Measurements from ENCODE around the gene SLFN12L.
"Not testable (repeated sequence)": the region's sequence is repeated elsewhere in the genome, so short reads cannot be mapped to it uniquely, and the experiment has no call there.

Gene SLFN12L
- 94.2 to 173 reads per million in 2 donors for total RNA-seq

DNA sequence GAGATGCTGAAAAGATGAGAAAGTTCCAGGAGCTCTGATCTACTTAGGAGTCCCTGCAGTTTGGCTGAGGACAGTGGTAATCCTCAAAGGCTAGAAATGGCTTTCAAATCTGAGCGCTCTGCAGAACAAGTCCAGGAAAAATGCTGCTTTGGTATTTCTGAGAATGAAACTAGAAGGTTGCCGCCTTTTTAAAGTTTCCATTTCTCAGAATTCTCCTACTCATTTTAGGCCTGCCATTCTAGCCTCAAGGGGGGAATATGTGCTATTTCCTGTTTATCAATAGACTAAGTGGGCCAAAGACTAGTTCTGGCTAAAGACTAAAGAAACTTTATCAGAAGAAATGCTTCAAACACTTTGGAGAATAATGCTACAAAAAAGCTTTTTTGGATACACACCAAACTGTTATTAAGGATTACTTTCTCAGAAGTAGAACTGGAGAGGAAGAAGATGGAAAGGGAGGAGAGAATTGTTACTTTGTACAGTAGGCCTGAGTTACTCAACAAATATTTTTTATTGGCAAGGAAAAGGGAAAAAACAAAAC, at the start of gene SLFN12L:
SLFN12L (minus strand) TSS at position 78 of the 541 bp plus-strand sequence. CDS start 15,314 bp downstream, outside the sequence.
- DNase-seq = peak in 2 of 5 experiments; percentile 47 to 94

DNA sequence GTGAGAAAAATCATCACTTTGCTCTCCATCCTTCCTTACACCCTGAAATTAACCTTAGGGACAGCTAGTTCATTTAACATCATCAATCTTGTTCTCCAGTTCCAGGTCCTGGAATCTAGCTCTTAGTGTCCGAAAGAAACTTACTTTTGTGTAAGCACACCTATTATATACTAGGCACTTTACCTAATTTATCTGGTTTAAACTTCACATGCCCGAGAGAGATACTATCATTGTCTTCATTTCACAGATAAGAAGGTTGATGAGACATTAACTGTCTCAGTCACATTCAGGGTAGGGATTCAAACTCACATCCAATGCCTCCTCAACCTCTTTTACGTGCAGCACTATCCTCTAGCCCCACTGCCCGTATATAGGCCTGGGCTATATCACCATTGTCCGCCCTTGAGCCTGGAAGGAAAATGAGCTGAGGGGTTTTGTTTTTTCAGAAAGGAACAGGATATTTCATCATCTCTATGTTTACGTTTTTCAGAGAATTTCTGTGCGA, 49.1 kb upstream of the SLFN12L start:
- DNase-seq = no peak

DNA sequence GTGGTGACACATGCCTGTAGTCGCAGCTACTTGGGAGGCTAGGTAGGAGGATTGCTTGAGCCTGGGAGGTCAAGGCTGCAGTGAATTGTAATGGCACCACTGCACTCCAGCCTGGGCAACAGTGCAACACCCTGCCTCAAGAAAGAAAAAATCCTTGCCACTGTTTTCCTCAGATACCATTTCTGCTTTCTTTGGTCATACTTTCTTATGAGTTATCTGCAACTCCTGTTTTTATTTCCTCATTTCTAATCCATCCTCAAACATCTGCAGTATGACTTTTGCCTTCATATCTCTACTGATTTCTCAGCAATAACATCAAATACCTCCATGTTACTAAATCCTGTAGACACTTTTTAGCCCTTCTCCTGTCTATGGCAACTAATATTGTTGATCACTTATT, 46.6 kb upstream of the SLFN12L start:
- no peak for DNase-seq

DNA sequence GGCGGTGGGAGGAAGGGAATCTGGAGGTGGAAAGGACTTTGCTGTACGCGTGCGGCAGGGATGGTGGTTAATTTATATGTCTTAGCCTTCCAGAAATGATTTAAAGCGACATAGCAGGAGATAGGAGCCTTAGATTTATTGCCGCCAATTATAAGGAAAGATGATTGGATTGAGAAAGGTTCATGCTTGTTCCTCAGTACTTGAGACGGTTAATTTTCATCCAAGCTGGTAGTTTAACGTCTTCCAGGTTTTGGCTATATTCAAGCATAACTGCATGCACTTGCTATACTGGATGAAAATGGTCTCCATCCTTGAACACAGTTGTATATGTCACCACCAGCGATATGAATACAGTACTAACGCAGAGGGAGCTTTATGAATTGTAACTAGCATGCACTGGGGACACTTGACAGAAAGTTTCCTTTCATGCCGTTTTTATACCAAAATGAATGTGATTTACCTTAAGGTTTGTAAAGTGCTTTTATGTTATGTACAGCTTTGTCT, 41.5 kb upstream of the SLFN12L start:
- DNase-seq = peak in 1 of 5 experiments; percentile 57

DNA sequence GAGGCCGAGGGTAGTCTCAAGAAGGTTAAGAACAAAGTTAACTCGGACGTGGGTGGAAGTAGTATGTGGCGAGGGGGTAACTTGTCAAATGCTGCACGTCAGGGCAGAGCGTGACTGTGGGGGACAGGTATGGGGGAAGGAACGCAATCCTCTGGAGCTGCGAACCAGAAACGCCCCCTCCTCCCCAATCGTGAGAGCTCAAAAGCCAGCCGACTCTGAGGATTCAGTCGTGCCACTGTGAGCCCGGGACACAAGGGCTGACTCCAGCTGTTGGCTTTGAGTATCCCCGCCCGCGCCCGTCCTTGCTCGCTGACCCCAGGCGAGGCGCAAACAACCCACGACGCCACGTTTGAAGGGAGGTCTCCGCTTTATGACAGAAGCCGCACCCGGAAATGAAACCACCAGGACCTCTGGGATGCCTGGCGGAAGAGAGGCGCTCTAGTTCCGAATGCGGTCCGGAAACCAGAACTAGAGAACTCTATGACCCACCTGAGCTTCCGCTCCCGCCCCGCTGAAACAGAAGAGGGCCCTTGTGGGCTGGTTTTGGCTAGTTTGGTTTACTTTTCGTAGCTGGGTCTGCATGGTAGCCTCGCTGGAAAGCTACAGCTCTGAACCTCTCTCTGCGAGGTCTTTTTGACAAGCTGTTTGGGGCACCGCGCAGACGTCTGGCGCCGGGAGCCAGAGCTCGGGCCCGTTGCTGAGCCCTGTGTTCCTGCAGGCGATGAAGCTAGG, 40.9 kb upstream of the SLFN12L start, which contains the start of gene PEX12:
PEX12 (minus strand) TSS at position 375 of the 732 bp plus-strand sequence. CDS start 550 bp downstream, outside the sequence.
- DNase-seq = peak; percentile 57 to 96 (median 83)

DNA sequence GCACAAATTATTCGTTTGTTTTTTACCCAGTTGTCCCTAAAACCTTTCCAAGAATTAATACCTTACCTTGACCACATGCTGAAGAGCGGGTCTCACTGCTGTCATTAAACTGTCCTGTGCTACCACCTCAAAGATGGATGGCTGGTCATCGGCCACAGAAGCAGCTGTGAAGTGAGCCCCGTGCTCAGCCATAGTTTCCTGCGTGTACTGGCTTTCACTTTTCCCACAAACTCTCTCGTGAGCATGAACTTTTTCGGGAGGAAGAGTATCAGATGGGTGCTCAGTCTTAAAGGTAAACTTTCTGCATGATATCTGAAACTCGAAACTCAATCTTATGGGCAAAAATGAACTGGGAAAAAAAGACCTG, 40.3 kb upstream of the SLFN12L start:
- no peak for DNase-seq

DNA sequence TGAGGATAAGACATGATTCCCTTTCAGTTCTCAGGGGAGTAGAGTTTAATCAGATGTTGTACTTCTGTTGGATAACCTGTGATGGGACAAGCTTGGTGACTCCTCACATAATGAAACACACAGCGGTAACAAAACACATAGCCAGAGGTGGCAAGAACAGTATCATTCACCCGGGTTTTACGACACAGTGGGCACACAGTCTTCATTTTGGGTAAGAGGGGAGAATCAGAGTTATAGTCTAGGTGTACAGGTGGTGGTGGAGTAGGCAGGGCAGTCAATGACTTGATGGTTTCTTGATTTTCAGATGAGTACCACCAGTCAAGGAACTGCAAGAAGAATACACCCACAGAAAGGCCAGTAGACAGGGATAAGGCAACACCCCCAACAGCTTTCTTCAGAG, 38.3 kb upstream of the SLFN12L start:
- no peak for DNase-seq

DNA sequence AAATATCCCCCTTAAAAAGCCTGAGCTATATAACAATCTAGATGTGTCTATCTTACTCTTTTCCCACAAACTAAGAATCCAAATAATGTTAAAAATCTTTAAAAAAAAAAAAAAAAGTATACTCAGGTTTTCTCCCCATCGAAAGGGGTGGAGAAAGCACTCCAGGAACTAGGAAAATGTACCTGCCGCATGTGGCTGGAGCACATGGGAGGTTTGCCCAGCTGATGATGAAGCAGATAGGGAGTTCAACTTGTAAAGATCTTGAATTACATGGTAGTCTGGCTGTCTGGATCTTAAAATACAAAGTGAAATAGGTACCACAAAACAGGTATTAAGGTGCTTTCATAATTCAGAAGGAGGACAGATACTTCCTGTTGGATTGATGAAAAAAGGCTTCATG, 31.9 kb upstream of the SLFN12L start:
- no peak for DNase-seq

DNA sequence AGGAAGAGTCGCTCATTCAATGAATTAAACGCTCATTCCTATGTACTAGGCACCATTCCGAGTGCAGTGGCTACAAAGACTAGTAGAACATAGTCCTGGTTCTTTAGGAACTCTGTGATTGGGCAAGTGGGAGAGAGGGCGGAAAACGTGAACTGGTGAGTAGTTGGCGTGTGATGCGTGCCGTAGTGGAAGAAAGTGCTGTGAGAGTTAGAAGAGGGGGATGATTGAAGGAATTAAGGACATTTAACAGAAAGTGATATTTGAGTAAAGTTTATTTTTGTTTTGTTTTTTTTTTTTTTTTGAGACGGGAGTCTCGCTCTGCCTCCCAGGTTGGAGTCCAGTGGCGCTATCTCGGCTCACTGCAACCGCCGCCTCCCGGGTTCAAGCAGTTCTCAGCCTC, 31.1 kb upstream of the SLFN12L start:
- peak in 3 of 5 experiments; percentile 11 to 56 (median 32) for DNase-seq

DNA sequence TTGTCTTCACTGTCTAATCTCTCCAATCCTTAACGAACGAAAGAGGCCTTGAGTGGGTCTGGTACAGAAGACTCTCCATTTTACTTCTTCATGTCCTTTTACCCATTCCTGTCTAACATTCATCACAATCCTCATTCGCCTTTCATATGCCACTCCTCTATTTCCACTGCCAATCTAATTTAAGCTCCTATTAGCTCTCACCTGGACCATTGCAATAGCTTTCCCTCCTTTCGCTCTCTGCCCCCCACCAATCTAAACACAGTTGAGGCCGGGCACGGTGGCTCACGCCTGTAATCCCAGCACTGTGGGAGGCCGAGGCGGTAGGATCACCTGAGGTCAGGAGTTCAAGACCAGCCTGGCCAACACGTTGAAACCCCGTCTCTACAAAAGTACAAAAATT, 29.5 kb upstream of the SLFN12L start:
- DNase-seq = no peak

DNA sequence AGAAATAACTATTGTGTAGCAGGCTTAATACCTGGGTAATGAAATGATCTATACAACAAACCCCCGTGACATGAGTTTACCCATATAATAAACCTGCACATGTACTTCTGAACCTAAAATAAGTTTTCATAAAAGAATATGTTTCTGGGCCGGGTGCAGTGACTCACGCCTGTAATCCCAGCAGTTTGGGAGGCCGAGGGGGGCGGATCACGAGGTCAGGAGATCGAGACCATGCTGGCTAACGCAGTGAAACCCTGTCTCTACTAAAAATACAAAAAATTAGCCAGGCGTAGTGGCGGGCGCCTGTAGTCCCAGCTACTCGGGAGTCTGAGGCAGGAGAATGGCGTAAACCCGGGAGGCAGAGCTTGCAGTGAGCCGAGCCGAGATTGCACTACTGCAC, 25.7 kb upstream of the SLFN12L start:
- not testable (repeated sequence) for DNase-seq

DNA sequence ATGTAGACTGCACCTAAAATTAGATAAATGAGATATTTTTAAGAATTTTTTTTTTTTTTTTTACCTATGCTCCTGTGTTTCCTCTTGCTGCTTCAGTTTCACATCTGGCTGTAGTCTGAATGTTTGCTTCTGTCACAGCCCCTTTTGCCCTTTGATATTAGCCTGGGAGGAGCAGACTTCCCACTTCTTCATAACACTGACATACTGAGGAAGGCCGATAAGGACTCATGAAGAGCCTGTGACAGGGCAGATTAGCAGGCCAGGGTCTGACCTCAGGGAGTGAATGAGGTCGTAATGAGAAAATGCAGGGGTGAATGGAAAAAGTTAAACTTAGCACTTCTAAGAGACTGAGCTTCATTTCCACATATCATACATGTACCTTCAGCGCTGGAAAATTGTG, 23.2 kb upstream of the SLFN12L start, which contains the start of gene SLFN14:
SLFN14 (minus strand) TSS at position 117 of the 400 bp plus-strand sequence. CDS start 2,757 bp downstream, outside the sequence.
- DNase-seq = no peak

DNA sequence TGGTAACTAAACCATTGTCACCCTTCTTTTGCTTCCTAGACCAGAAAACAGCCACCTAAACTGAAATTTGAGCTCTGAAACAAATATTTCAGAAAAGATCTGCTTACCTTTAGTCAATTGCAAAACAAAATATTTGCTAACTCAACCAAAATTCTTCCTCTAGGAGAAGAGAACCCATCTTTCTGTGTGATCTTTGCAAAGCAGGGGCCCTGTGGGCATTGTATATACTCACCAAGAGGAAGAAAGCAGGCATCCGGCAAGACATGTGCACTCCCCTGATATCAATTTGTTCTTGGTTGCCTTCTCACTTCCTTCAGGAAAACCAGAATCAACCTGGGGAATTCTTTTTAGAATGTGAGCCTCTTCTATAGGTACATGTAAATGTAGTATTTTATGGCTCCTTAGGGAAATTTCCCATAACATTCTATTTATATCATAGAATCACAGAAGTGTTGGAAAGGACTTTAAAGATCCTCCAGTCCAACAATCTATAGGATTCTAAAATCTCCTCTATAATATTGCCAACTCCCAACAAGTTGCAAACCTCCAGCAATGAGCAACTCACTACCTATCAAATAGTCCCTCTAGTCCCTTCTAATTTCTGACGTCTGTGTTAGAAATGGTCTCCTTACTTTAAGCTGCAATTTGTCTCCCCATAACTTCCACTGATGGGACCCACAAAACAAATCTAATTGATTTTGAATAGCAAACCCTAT, 22.2 kb upstream of the SLFN12L start:
- DNase-seq = no peak

DNA sequence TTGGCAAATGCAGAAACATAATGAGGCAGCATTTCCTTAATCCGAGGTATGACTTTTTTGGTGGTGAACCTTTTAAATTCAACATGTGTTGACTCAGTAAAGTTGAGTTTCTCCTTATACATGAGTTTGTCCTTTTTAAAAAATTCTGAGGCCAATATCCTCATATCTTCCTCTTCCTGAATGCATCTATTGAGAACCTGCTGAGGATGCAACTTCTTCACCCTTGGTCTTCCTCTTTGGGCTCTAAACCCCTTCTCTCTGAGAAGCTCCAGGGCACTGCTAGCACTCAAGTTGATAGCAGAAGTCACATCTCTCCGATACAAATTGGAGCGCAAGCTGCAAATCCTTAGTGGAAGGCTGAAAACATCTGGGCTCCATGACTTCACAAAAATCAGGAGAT, 19.9 kb upstream of the SLFN12L start:
- no peak for DNase-seq

DNA sequence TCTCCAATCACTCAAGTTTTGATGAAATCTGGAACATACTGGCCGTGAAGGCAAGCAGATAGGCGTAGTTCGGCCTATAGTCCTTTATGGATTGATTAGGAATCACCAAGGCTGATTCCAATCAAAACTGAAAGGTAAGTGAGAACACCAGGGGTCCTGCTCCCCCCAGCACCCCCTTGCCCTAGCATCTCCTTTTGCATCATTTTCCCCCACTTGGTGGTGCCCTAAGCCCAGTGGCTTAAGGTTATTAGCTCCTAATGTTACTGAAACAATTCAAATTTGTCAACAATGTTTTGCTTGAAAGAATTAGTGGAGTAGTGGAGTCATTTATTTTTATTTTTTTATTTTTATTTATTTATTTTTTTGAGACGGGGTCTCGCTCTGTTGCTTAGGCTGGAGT, 18.2 kb upstream of the SLFN12L start:
- DNase-seq = no peak

DNA sequence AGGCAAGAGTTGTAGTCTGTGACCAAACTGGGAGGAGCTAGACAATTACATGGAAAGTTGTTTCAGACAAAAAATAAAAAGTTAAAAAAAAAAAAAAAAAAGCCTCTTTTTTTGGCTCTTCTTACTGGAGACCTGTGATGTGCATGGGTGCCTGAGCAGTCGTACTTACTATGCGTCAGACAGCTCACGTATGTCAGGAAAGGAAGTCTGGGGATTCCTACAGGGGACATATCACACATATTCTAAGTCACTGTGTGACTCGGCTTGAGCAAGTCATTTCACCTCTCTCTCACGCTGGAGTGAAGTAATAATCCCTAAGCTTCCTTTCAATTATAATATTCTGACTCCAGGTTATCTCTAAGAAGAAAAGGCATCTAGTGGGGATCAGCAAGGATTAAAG, 17.2 kb upstream of the SLFN12L start:
- DNase-seq = no peak

DNA sequence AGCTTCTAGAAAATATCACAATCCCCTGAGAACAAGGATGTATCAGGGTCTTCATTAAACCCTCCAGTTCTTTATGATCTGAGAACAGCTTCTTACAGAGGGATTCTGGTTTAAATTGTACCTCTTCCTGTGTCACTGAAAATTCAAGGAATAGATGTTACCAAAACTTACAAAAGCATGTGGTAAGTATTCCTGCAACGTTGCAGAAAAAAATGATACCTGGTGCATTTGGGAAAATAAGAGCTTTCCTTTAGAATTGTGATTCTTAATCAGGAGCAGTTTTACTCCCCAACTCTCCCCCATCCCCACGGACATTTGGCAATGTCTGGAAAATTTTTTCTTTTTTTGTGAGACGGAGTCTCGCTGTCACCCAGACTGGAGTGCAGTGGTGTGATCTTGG, 15.8 kb upstream of the SLFN12L start:
- no peak for DNase-seq

DNA sequence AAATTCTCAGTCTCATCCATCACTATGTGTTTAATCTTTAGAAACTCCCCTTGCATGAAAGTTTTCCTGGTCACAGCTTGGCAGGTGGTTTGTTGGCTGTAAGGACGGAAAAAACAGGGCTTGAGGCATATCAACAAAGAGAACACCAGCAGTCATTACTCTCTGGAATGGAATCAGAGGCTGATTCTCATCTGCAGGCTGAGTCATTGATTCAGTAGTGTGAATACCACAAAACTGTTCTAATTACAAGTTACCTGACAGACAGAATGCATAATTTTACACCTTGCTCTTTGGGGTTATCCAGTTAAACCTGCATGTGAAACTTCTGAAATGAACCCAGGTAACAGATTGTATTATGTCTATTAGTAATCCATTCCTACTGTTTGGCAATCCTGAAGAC, 11.5 kb upstream of the SLFN12L start:
- no peak for DNase-seq

DNA sequence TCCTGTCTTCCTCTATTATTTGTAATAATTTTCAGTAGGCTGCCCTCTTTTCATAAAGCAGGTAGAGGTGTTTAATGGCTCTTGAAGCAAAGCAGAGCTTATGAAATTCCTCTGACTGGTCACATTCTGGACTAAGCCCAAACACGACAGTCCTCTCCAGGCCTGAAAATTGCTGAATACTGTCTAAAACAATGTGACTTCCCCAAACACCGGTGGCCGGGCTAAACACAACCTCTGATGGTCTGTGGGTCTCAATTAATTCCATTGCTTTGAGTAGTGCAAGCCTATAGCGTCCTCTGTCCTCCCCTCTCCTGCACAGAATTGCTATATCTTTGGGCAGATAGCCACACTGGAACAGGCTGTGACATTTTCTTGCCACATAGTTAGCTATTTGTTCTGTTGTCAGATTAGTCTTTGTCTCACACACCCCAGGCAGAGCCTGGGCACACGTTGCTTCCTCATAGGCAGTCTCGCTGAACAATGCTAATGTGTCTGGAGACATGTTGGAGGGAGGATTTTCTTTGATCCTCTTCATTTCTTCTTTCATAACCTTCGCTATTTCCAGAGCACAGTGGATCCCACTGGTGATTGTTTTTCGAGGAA, 10.8 kb upstream of the SLFN12L start:
- no peak for DNase-seq

DNA sequence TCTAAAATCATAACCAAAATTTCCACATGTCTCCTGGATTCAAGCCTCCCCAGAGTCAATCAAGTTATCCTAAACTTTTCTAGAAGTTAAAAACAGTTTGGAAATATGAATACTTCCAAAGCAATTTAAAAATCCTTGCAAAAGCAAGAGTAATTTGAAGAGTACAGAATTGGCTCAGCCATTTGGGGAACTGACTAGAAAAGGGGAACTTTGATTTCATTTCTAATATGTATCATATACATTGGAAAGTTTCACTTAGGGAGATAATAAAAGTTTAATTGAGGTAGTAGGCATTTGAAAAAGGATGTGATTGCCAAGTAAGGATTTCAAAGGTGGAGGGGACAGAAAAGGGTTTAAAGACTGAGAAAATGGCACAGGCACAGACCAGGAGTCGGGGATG, 9.0 kb upstream of the SLFN12L start:
- DNase-seq = no peak

DNA sequence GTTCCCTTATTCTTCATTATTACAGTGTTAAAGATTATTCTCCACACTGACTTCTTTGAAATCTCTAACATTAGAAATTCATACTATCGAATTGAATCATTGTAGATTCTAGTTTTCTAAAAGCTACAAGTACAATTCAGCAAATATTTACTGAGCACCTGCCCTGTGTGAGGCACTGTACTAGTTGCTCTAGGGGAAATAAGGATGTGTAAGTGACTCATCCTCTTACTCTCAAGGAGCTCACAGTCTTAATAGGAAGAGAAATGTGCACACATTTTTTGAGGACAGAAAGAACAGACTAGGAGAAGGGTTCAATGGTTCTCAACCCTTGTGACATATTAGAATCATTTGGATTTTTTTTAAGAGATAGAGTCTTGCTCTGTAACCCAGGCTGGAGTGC, 7.7 kb upstream of the SLFN12L start:
- no peak for DNase-seq

DNA sequence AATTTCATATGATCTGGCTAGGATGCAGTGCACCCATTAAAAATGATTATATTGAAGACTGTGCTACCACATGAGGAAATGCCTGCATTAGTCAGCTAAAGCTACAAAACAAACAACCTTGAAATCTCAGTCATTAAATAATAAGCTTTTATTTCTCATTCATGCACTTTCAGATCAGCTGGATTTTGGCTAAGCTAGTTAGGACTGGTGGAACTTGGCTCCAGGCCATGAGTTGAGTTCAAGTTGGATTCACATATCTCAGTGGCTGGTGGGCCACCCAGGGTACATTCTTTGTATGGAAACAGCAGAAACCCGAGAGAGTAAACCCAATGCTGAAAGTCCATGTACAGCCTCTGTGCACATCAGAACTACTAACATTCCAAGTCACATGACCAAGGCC, 6.4 kb upstream of the SLFN12L start:
- DNase-seq = no peak

DNA sequence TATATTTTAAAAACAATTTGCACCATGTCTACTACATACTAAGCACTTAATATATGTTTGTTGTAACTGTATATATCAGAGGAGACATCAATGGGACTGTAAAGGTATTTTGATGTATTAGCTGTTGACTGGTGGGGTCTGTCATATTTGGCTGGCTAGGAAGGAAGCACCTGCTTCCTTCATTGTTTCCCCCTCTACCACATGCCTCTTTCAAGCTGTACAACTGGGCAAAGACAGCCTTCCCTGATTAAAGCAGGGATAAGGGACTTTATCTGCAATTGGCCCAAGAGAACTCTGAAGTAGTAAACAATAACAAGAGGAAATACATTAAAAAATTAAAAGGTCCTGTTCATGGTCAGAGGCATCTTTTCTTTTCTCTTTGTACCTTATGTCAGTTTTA, 5.5 kb upstream of the SLFN12L start:
- no peak for DNase-seq
